Tongue (tissue), 2 donors: ENCODE data around the gene SPPL2B. TPM values are rescaled to one million over a fixed set of nuclear protein-coding genes. Genes with fewer than 3 reads are reported as not detected.
A peak's percentile ranks its signal among the peaks of the same experiment; 100 is the strongest.

ENCODE experiments used
- DNase-seq: peaks from one replicate; pipeline ENCODE4 v3.0.0-alpha.2; 2015
- total RNA-seq: library from RNA; depleted of rRNA; stranded (reverse); fragments of >200 nt; gene quantifications from one replicate; pipeline ENCODE4 v1.2.3, GENCODE V29; 2014

The SPPL2B gene
- total RNA-seq, 1 donor from 2014 or later, result 49.2 TPM

- DNase-seq, result no peak
Observed at GRCh38 chr19:2300533-2300932, 28.0 kb upstream of the SPPL2B start.

GRCh38 chr19:2302319-2303210, 25.9 kb upstream of the SPPL2B start:
- DNase-seq, result peak; percentile 84

- DNase-seq, result no peak
Observed at GRCh38 chr19:2303211-2303798, 25.2 kb upstream of the SPPL2B start.

DNA sequence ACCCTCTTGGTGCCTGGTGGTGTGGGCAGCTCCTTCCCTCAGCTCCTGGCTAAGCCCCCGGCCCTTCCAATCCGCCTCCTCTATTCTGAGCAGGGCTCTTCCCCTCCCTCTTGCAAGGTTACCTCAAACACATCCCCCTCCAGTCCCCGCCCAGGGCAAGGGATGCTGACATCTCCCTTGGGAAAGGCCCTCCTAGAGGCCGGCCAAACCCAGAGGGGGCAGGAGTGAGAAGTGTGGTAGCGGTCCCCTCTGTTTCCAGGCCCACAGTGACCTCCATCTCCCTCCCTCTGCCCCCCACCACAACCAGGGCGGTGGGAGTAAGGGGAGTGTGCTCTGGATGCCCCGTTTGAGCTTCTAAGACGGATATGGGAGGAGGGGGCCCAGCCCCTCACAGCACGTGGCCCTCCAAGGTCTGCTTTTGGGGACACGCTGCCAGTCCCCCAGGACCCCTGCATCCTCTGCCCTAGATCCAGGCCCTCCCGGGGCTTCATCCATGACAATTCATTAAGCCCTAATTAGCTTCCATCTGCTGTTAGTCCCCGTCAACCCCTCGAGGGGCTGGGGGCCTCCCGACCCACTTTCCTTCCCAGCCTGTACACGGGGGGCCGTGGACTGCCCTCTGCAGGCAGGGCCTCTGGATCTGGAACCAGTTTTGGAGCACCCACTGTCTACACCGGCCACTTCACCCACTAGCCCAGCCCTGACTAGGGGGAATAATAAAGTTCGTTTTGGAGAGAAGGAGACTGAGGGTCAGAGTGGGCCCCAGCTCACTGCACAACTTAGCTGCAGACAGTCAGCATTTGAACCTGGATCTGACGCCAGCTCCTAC, 22.8 kb upstream of the SPPL2B start:
- no peak for DNase-seq

GRCh38 chr19:2306281-2306806, 22.1 kb upstream of the SPPL2B start:
- DNase-seq, result no peak

GRCh38 chr19:2306971-2307370, 21.5 kb upstream of the SPPL2B start:
- DNase-seq, result no peak

DNA sequence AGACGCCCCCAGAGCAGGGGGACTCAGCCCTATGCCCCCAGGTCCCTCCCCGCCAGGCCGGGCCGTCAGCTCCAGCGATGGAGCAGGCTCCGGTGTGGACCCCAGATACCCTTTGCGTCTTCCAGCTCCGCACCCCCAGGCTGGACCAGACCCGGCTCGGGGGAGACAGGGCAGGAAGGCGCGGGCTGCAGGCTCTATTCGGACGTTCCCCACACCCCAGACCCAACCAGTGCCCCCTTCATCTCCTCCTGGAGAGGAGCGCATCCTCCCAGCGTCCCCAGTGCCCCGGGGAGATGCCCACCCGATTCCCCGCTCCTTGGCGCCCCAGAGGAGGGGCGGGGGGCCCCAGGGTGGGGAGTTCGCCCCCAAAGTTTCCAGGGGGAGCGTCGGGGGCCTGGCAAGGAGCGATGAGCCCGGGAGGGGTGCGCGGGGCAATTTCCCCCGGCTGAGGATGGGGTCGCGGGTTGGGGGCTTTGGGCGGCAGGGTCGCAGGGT, 20.9 kb upstream of the SPPL2B start:
- no peak for DNase-seq

- DNase-seq, result no peak
Observed at GRCh38 chr19:2308114-2308556, 20.3 kb upstream of the SPPL2B start, which contains the start of gene LINGO3. LINGO3 (minus strand) TSS chr19:2308154; CDS start chr19:2291776, 16,378 bp downstream.

GRCh38 chr19:2309734-2310362, 18.6 kb upstream of the SPPL2B start:
- peak; percentile 66 for DNase-seq

- no peak for DNase-seq
Observed at GRCh38 chr19:2311093-2311492, 17.4 kb upstream of the SPPL2B start.

- DNase-seq, result no peak
Observed at GRCh38 chr19:2312820-2313501, 15.5 kb upstream of the SPPL2B start.

DNA sequence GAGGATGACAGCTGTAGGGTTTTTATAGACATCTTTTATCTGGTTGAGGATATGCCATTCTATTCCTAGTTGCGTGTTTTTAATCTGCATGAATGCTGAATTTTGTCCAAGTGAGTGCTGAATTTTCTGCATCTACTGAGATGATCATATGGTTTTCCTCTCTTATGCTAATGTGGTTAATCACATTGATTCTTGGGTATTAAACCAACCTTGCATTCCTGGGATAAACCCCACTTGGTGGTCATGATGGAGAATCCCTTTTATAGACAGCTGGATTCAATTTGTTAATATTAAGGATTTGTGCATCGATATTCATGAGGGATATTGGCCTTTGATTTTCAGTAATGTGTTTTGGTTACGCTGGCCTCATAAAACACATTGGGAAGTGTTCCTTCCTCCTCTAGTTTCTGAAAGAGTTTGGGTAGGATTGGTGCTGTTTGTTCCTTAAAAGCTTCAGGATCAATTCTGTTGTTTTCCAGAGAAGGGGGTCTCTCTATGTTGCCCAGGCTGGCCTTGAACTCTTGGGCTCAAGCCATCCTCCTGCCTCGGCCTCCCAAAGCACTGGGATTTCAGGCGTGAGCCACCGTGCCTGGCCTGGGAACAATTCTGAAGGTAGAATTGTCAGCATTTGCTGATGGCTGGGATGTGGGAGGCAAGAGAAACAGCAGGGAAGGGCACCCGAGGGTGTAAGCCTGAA, 13.2 kb upstream of the SPPL2B start:
- no peak for DNase-seq

DNA sequence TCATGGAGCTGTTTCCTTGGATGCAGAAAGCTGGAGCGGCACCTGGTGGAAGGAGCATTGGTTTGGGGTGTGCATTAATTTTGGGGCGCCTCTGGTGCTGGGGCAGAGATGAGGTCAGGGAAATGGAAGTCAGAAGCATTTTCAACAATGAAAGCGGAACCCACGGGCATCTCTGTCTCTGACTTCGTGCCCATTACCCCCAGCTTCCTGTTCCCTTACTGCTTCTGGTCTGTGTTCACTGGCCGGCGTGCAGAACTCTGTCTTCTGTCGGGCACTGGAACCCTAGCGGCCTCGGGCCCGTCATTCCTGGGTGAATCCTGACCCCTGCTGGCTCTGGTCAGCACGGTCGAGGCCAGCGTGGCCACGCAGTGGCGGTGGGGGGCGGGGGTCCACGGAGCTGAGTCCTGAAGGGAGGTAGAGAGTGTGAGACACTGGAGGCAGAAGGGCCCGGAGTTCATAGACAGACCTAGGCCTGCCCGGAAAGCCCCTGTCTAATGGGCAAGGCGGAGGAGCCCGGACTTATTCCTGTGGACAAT, 12.6 kb upstream of the SPPL2B start:
- peak; percentile 69 for DNase-seq

DNA sequence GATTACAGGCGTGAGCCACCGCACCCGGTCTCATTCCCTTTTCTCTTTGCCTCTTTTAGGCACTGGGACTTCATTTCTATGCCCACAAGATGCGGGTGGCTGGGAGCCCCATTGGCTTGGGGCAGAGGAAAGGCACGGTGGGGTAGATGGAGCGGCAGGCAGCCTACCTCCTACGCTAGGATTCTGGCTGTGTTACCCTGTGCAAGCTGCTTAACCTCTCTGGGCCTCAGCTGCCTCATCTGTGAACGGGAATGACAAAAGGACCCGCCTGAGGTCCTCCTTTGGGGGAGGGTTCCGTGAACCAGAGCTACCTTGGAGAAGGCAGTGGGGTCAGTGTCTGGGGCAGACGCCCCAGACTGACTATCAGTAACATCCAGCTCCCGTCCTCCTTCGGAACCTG, 11.2 kb upstream of the SPPL2B start:
- DNase-seq, result no peak

DNA sequence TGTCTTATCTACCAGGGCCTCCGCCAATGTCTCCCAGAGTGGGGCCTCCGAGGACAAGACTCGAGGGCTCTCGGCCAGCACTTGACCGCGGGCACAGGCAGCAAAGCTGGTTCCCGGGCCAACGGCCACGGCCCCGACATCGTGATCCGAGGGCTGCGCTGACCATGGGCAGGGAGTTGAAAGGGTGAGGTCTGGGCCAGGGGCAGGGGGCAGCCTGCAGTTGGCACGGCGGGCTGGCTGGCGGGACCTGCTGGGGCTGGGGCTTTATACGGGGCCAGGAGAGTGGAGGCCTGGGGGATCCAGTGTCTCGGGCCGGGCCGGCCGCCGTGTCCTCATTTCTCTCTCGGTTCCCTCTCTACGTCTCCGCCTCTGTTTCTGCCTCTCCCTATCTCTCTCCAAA, 10.7 kb upstream of the SPPL2B start:
- DNase-seq, result no peak

- no peak for DNase-seq
Observed at GRCh38 chr19:2318923-2319322, 9.6 kb upstream of the SPPL2B start.

DNA sequence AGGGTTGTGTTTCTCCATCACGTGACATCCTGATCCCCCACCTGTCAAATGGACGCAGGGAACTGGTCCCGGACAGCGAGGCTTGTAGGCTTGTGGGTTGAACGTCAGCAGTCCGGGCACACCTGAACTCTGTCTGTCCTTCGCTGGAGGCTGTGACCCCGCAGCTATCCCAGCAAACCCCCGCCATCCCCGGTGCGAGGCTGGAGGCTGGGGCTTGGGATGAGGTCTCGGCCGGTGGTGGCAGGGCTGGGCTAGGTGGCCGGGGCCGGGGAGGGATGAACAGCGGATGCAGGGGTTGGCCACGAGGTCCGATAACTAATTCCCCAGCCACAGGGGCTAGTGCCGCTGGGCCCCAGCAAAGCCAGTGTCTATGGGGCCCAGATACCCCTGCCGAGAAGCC, 8.9 kb upstream of the SPPL2B start:
- DNase-seq, result no peak

- DNase-seq, result no peak
Observed at GRCh38 chr19:2320049-2320448, 8.4 kb upstream of the SPPL2B start.

- DNase-seq, result no peak
Observed at GRCh38 chr19:2320939-2321338, 7.5 kb upstream of the SPPL2B start.

DNA sequence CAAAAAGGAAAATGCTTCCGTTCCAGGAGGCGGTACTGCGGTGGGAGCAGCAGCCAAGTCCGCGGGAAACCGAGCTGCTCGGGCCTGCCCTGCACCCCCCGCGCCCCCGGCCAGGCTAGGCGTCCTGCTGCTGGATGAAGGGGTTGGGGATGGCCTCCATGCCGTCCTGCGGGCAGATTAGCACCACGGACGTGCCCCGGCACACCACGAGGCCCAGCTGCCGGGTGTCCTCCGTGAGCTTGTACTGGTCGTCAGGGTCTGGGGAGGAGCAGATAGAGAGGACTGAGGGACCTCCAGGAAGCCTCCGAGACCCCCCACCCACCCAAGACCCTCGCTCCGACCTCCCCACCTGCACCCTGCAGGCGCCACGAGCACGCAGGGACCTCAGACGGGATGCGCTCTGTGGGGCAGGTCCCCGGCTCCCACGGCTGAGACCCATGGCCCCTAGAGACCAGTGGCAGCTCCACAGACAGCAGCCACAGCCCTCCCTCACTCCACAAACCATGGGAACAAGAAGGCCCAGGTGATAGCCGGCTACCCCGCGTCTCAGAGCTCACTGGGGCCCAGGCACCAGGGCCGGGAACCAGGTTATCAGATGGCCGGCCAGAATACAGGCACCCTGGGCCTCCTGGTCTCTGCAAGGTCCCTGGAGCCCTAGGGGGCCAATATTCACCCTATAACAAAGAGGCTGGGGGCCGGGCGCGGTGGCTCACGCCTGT, 6.8 kb upstream of the SPPL2B start:
- DNase-seq, result no peak
